GM11168 (cell line): ENCODE data around the gene ZNF711.
"Not testable (repeated sequence)": the region's sequence is repeated elsewhere in the genome, so short reads cannot be mapped to it uniquely, and the experiment has no call there.

Experiments used
- in situ Hi-C: fragments of 300-500 bp; cut with MboI; formaldehyde crosslinking; loops from one replicate; pipeline ENCODE4 v1.12.0; 2022; ENCODE audit warnings: low sequenced_read_pairs; ENCODE audit not compliant: unreplicated experiment

Gene ZNF711

GRCh38 chrX:85243761-85244449 is at the start of gene ZNF711, which contains the start of gene SATL1:
ZNF711 (plus strand) TSS chrX:85243991; CDS start chrX:85247573, 3,582 bp downstream.
SATL1 (minus strand) TSS chrX:85243779; CDS start chrX:85108968, 134,811 bp downstream.
- in situ Hi-C loops = no loop called here

- in situ Hi-C loops = no loop called here
Measured at GRCh38 chrX:85196319-85196718, 47.5 kb upstream of the ZNF711 start.

- in situ Hi-C loops = no loop called here
Measured at GRCh38 chrX:85203461-85203970, 40.3 kb upstream of the ZNF711 start.

GRCh38 chrX:85213792-85214530 is 29.8 kb upstream of the ZNF711 start:
- in situ Hi-C loops = no loop called here

- in situ Hi-C loops = no loop called here
Measured at GRCh38 chrX:85215946-85216345, 27.8 kb upstream of the ZNF711 start.

GRCh38 chrX:85221361-85221760 is 22.4 kb upstream of the ZNF711 start:
- in situ Hi-C loops = no loop called here

- in situ Hi-C loops = no loop called here
Measured at GRCh38 chrX:85223359-85223758, 20.4 kb upstream of the ZNF711 start.

GRCh38 chrX:85243155-85243554 is 636 bp upstream of the ZNF711 start:
- in situ Hi-C loops = no loop called here

GRCh38 chrX:85244450-85245211 is 840 bp downstream of the ZNF711 start:
- in situ Hi-C loops = no loop called here

GRCh38 chrX:85285286-85285685 is 41.5 kb downstream of the ZNF711 start:
- in situ Hi-C loops = not testable (repeated sequence)

GRCh38 chrX:85288992-85289723 is 45.4 kb downstream of the ZNF711 start:
- in situ Hi-C loops = no loop called here

GRCh38 chrX:85303544-85303943 is 59.8 kb downstream of the ZNF711 start:
- in situ Hi-C loops = no loop called here

- in situ Hi-C loops = no loop called here
Measured at GRCh38 chrX:85309717-85310116, 65.9 kb downstream of the ZNF711 start.

- in situ Hi-C loops = not testable (repeated sequence)
Measured at GRCh38 chrX:85311348-85311747, 67.6 kb downstream of the ZNF711 start.
